H1 (cell line): Measurements from ENCODE around the gene WRAP73. TPM values are rescaled to one million over a fixed set of nuclear protein-coding genes. Genes with fewer than 3 reads are reported as not detected.

Experiments
- CTCF ChIA-PET: fragments of 300-600 bp; sonication (Branson Sonifier 250); formaldehyde crosslinking; loops from one replicate; lab custom pipeline; 2021; ENCODE audit not compliant: partially characterized antibody; lab: Charles Lee
- POLR2A ChIA-PET: fragments of 300-600 bp; sonication (Branson Sonifier 250); formaldehyde crosslinking; loops from one replicate; lab custom pipeline; 2021; ENCODE audit warnings: inconsistent platforms; ENCODE audit not compliant: partially characterized antibody; lab: Charles Lee
- DNase-seq, 2 experiments: peaks; one replicate each; pipeline versions ENCODE4 v3.0.0 to v3.0.0-alpha.2; 2010 to 2022; ENCODE audit warnings: low spot score in 2 of 2, low read depth in 1 of 2, mixed read lengths in 1 of 2
- FAIRE-seq: peaks from 2 replicates; lab custom pipeline; 2011; peaks lifted over from hg19 to GRCh38; lab: Jason Lieb, UNC
- H2AFZ ChIP-seq: 2 replicates; pipeline ENCODE4 v1.8.1; 2012; ENCODE audit warnings: low read length, inconsistent platforms
- H2AK5ac ChIP-seq: 2 replicates; pipeline ENCODE4 v1.6.1; 2013; ENCODE audit warnings: low read depth, low read length
- H2BK120ac ChIP-seq: replicated peaks from 2 replicates; pipeline ENCODE3; 2013; ENCODE audit warnings: low read depth, low read length, inconsistent platforms
- H2BK12ac ChIP-seq: 2 replicates; pipeline ENCODE4 v1.6.1; 2013; ENCODE audit warnings: low read depth, low read length
- H2BK15ac ChIP-seq: 2 replicates; pipeline ENCODE4 v1.6.1; 2013; ENCODE audit warnings: low read length
- H2BK20ac ChIP-seq: 2 replicates; pipeline ENCODE4 v1.6.1; 2013; ENCODE audit warnings: low read length
- H2BK5ac ChIP-seq: 2 replicates; pipeline ENCODE4 v1.6.1; 2013; ENCODE audit warnings: low read depth, low read length
- H3K14ac ChIP-seq: 2 replicates; pipeline ENCODE4 v1.6.1; 2013; ENCODE audit warnings: inconsistent platforms; ENCODE audit not compliant: insufficient read length
- H3K18ac ChIP-seq: 2 replicates; pipeline ENCODE4 v1.6.1; 2013; ENCODE audit warnings: low read length; ENCODE audit errors: extremely low read depth
- H3K23ac ChIP-seq: 2 replicates; pipeline ENCODE4 v1.6.1; 2013; ENCODE audit warnings: inconsistent platforms; ENCODE audit not compliant: insufficient read length
- H3K23me2 ChIP-seq: 2 replicates; pipeline ENCODE4 v1.6.1; 2013; ENCODE audit warnings: low read depth, low read length
- H3K27ac ChIP-seq: 2 replicates; pipeline ENCODE4 v1.6.1; 2011; ENCODE audit warnings: low read depth, low read length, inconsistent platforms
- H3K27me3 ChIP-seq, 4 experiments: replicated peaks in 1 of 4; 1 replicate in 1 of 4; 2 replicates in 3 of 4; pipeline versions ENCODE4 v1.6.1 to v1.8.1; 2011 to 2013; ENCODE audit warnings: low read length in 3 of 4, mild to moderate bottlenecking in 3 of 4, inconsistent platforms in 2 of 4, mixed read lengths in 2 of 4, moderate library complexity in 1 of 4; ENCODE audit not compliant: control insufficient read depth in 3 of 4, insufficient read depth in 3 of 4; ENCODE audit errors: extremely low read depth in 1 of 4
- H3K36me3 ChIP-seq, 4 experiments: 2 replicates each; pipeline versions ENCODE4 v1.6.1 to v1.8.1; 2011 to 2013; ENCODE audit warnings: mild to moderate bottlenecking in 4 of 4, low read length in 3 of 4, moderate library complexity in 2 of 4, control low read depth in 1 of 4, inconsistent platforms in 1 of 4; ENCODE audit not compliant: insufficient read depth in 4 of 4, control insufficient read depth in 2 of 4
- H3K4ac ChIP-seq: replicated peaks from 2 replicates; pipeline ENCODE3; 2013; ENCODE audit warnings: low read length, low read depth, mixed read lengths, inconsistent platforms; ENCODE audit not compliant: insufficient read length
- H3K4me1 ChIP-seq, 4 experiments: replicated peaks in 1 of 4; 1 replicate in 1 of 4; 2 replicates in 3 of 4; pipeline versions ENCODE4 v1.6.1 to v1.8.1; 2011 to 2013; ENCODE audit warnings: low read length in 3 of 4, inconsistent platforms in 2 of 4, mixed read lengths in 1 of 4; ENCODE audit not compliant: insufficient read depth in 4 of 4, control insufficient read depth in 3 of 4
- H3K4me2 ChIP-seq, 2 experiments: 2 replicates each; pipeline versions ENCODE4 v1.6.1 to v1.8.1; 2011 to 2013; ENCODE audit warnings: low read depth in 2 of 2, low read length in 2 of 2, control low read depth in 1 of 2, inconsistent platforms in 1 of 2, mild to moderate bottlenecking in 1 of 2; ENCODE audit not compliant: insufficient read depth in 1 of 2
- H3K4me3 ChIP-seq, 4 experiments: fragments of 200-600, 300-600 bp in 1 of 4; sonication (generic), shearing (Covaris generic), sonication (Bioruptor Twin) in 1 of 4; 2 replicates each; pipeline versions ENCODE4 v1.5.1 to v1.8.1; 2011 to 2016; ENCODE audit warnings: low read length in 4 of 4, low read depth in 3 of 4, control low read depth in 2 of 4, inconsistent platforms in 2 of 4, mild to moderate bottlenecking in 2 of 4, mixed read lengths in 1 of 4, moderate library complexity in 1 of 4; ENCODE audit not compliant: insufficient read depth in 2 of 4; ENCODE audit errors: extremely low read depth in 1 of 4
- H3K56ac ChIP-seq: replicated peaks from 2 replicates; pipeline ENCODE3; 2013; ENCODE audit warnings: low read depth, mild to moderate bottlenecking, mixed read lengths, low read length, inconsistent platforms; ENCODE audit not compliant: insufficient read length
- H3K79me1 ChIP-seq: 2 replicates; pipeline ENCODE4 v1.6.1; 2013; ENCODE audit warnings: low read depth, low read length, control low read depth
- H3K79me2 ChIP-seq, 2 experiments: 2 replicates each; pipeline versions ENCODE4 v1.6.1 to v1.8.1; 2012 to 2013; ENCODE audit warnings: low read length in 2 of 2, mild to moderate bottlenecking in 2 of 2, inconsistent platforms in 1 of 2; ENCODE audit not compliant: insufficient read depth in 2 of 2, control insufficient read depth in 1 of 2
- H3K9ac ChIP-seq, 4 experiments: replicated peaks in 1 of 4; 1 replicate in 1 of 4; 2 replicates in 3 of 4; pipeline versions ENCODE4 v1.6.1 to v1.8.1; 2011 to 2013; ENCODE audit warnings: low read depth in 3 of 4, low read length in 3 of 4, control low read depth in 2 of 4, mild to moderate bottlenecking in 2 of 4, moderate library complexity in 2 of 4, inconsistent platforms in 1 of 4; ENCODE audit errors: extremely low read depth in 1 of 4
- H3K9me3 ChIP-seq, 2 experiments: 2 replicates each; pipeline versions ENCODE4 v1.6.1 to v1.8.1; 2012 to 2013; ENCODE audit warnings: mild to moderate bottlenecking in 2 of 2, moderate library complexity in 2 of 2, control low read depth in 1 of 2, inconsistent platforms in 1 of 2, low read depth in 1 of 2, low read length in 1 of 2, mixed read lengths in 1 of 2; ENCODE audit not compliant: insufficient read depth in 2 of 2
- H4K20me1 ChIP-seq, 2 experiments: replicated peaks in 1 of 2; 2 replicates each; pipeline versions ENCODE3 to v1.8.1; 2011 to 2013; ENCODE audit warnings: inconsistent platforms in 2 of 2, low read length in 2 of 2, mild to moderate bottlenecking in 1 of 2; ENCODE audit not compliant: insufficient read depth in 2 of 2, control insufficient read depth in 1 of 2
- H4K5ac ChIP-seq: 2 replicates; pipeline ENCODE4 v1.6.1; 2013; ENCODE audit warnings: low read length, low read depth, mixed read lengths, inconsistent platforms; ENCODE audit not compliant: insufficient read length
- H4K8ac ChIP-seq: 2 replicates; pipeline ENCODE4 v1.8.0; 2013; ENCODE audit warnings: mild to moderate bottlenecking, moderate library complexity, low read length, inconsistent platforms; ENCODE audit not compliant: insufficient read depth; ENCODE audit errors: extremely low read depth
- H4K91ac ChIP-seq: replicated peaks from 2 replicates; pipeline ENCODE3; 2013; ENCODE audit warnings: low read length, mixed read lengths, inconsistent platforms; ENCODE audit not compliant: insufficient read length
- BRCA1 ChIP-seq: IDR thresholded peaks from 2 replicates; pipeline ENCODE4 v1.6.1; 2012; ENCODE audit warnings: low read depth, low read length, improper control_type of control experiment
- CBX5 ChIP-seq: fragments of 300-800, 300-1000 bp; sonication (generic); IDR thresholded peaks from 2 replicates; pipeline ENCODE4 v1.7.1; 2016; ENCODE audit warnings: antibody characterized with exemption, low read length, low read depth
- CHD1 ChIP-seq: IDR thresholded peaks from 2 replicates; pipeline ENCODE4 v1.6.1; 2012; ENCODE audit warnings: low read depth, low read length, improper control_type of control experiment
- EGR1 ChIP-seq: IDR thresholded peaks from 2 replicates; pipeline ENCODE4 v1.6.1; 2011; ENCODE audit warnings: low read depth, low read length, borderline replicate concordance
- GTF2F1 ChIP-seq: IDR thresholded peaks from 2 replicates; pipeline ENCODE4 v1.6.1; 2012; ENCODE audit warnings: low read depth, low read length, improper control_type of control experiment, borderline replicate concordance
- HDAC2 ChIP-seq, 2 experiments: fragments of 300-600 bp in 1 of 2; sonication (generic) in 1 of 2; IDR thresholded peaks; 2 replicates each; pipeline ENCODE4 v1.6.1; 2011 to 2012; ENCODE audit warnings: low read depth in 2 of 2, low read length in 2 of 2, mild to moderate bottlenecking in 2 of 2, moderate library complexity in 2 of 2, borderline replicate concordance in 1 of 2, inconsistent platforms in 1 of 2
- JUND ChIP-seq: IDR thresholded peaks from 2 replicates; pipeline ENCODE4 v1.6.1; 2011; ENCODE audit warnings: mild to moderate bottlenecking, improper control_type of control experiment, low read length
- SIRT6 ChIP-seq: IDR thresholded peaks from one replicate; pipeline ENCODE4 v1.7.1; 2012; ENCODE audit warnings: low read length, inconsistent platforms
- WGBS, 2 experiments: shearing (Covaris generic) in 1 of 2; methylation state at CpG; one replicate each; pipeline versions ENCODE4 v1.1.6 to v1.1.7; 2013 to 2015; ENCODE audit warnings: low lambda C conversion rate in 2 of 2, mixed read lengths in 2 of 2, inconsistent platforms in 1 of 2, low coverage in 1 of 2, missing lambda C conversion rate in 1 of 2; ENCODE audit not compliant: insufficient replicate concordance in 2 of 2, insufficient coverage in 1 of 2, insufficient read length in 1 of 2; ENCODE audit errors: extremely low coverage in 1 of 2, missing lambda C conversion rate in 1 of 2; 5-methylcytosine and 5-hydroxymethylcytosine counted together
- polyA plus RNA-seq, 7 experiments: library from polyadenylated mRNA; depleted of rRNA in 3 of 7; stranded (reverse) in 5 of 7; unstranded in 2 of 7; fragments of >200 nt in 5 of 7; fragments of 200-250 nt in 2 of 7; gene quantifications; 1 replicate in 5 of 7; 2 replicates in 1 of 7; 4 replicates in 1 of 7; pipeline versions ENCODE4 v1.2.1 to v1.2.3, GENCODE V29; 2011 to 2013; ENCODE audit warnings: missing spikeins in 2 of 7, mixed read lengths in 2 of 7
- total RNA-seq: library from RNA; stranded (reverse); fragmentation: NEBNext Ultra II Directional; extraction: Animal tissue kit (Norgen Biotek cat#: 25700); gene quantifications from 2 replicates; pipeline ENCODE4 v1.2.1, GENCODE V29; 2021

Gene WRAP73
- total and polyA plus RNA-seq, 2 of the 8 experiments (the other 6 are each of a cell fraction or from before 2014, with no cell fraction given) = 30.3 to 50.7 TPM

DNA sequence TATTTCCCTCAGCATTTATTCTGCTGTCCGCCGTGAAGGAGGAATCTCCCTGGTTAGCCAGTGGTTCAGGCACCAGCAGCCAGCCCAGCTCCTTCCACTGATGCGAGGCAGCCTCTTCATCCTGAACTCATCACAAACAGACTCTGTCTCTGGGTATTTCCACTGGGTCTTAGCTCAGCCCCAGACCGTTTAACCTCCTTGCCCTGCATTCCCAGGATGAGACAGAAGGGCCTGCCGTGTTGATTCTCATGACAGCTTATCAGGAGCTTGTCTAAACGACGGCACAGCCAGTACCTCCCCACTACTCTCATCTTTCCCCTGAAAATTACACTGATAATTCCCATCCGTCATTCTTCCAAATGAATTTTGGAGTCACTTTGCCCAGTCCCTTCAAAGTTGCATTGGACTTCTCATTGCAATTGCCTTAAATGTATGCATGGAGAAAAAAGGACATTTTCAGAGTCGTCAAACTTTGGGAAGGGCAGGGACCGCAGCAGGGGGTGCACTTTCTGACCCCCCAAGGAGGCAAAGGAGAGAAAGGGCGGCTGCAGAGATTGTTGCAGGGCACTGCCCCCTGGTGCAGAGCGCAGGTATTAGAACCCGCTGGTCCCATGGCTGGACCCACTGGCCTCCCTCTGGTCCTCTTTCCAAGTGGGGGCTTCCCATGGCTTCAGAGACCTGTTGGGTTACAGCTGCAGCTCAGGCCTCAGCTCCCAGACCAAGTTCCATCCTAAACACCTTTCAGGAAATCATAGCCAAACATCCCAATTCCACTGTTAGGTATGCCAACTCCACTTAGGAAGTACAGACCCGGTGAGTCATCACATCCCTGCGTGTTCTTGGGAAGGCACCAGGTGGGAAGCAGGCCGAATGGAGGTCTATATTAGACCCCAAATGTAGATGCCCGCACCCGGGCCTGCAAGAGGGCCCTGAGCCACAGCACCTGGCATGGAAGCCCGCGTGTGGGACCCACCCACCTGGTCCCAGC, 34.9 kb downstream of the WRAP73 start:
- Histone ChIP-seq H4K5ac (no peak overlapping the region), H4K91ac (no peak overlapping the region), H3K23me2 (peaks cover 11% of the 10 kb centered on the region; the same call in 1 of the 2 replicates), H3K4me1 (peaks cover 0 to 30% (median 17%) of the 10 kb centered on the region in 4 experiments; a peak in 6 of 7 replicates), H2BK20ac (no peak overlapping the region), H3K4me2 (no peak overlapping the region), H2BK5ac (no peak overlapping the region), H3K79me2 (no peaks in the 10 kb centered on the region), H3K79me1 (no peaks in the 10 kb centered on the region), H3K27ac (no peak overlapping the region), H2BK12ac (no peak overlapping the region), H4K8ac (no peak overlapping the region), H3K36me3 (no peaks in the 10 kb centered on the region), H3K27me3 (peaks cover 3 to 16% (median 12%) of the 10 kb centered on the region in 4 experiments), H3K56ac (no peak overlapping the region), H2AFZ (no peak overlapping the region), H2BK15ac (no peak overlapping the region), H3K18ac (no peak overlapping the region), H2AK5ac (no peak overlapping the region), H3K23ac (no peak overlapping the region), H3K9me3 (no peaks in the 10 kb centered on the region), H3K9ac (no peak overlapping the region), H4K20me1 (peaks cover 0 to 2% of the 10 kb centered on the region in 2 experiments), H3K14ac (no peak overlapping the region), H2BK120ac (no peak overlapping the region), H3K4me3 (no peak overlapping the region), H3K4ac (no peak overlapping the region)
- DNase-seq = peak in 1 of 2 experiments; percentile 80
- ChIA-PET CTCF (interaction anchor here (0.6 to 2.4 kb wide), 33 partner anchors 9 to 1185 kb away, joined by 3 to 12 read pairs (median 4); no protein-coding TSS in a partner anchor), POLR2A (interaction anchor here (0.8 kb wide), 1 partner anchor 8 kb away, joined by 3 read pairs; no protein-coding TSS in a partner anchor)
- WGBS, 2 experiments = 60% methylated on average over 18 of the region's 20 CpGs; no CpG with 5 or more reads in 1 of the 2 experiments
- no peak for FAIRE-seq
- TF ChIP-seq SIRT6 = no peak
- TF ChIP-seq BRCA1 = no peak
- no peak for TF ChIP-seq CBX5
- TF ChIP-seq EGR1 = no peak
- TF ChIP-seq CHD1 = no peak
- TF ChIP-seq GTF2F1 = no peak
- no peak for TF ChIP-seq HDAC2 (IDR thresholded peaks at IDR 0.05; ENCODE audit: borderline replicate concordance in 1 of 2, low read depth in 2 of 2, low read length in 2 of 2)
- TF ChIP-seq JUND = 0 out of 2 replicates have a peak, but pooled peaks have one; percentile 6
